Testis (tissue), 3 donors: Measurements from ENCODE around the gene TMEM119. TPM values are rescaled to one million over a fixed set of nuclear protein-coding genes. Genes with fewer than 3 reads are reported as not detected.

Experiments used
- DNase-seq: peaks from one replicate; pipeline ENCODE4 v3.0.0-alpha.2; 2019
- H3K27ac ChIP-seq, 2 donors: fragments of 200-600 bp; sonication (generic); one replicate each; pipeline ENCODE4 v1.5.1; 2019
- H3K27me3 ChIP-seq: fragments of 200-600 bp; sonication (generic); one replicate; pipeline ENCODE4 v1.5.1; 2019
- H3K36me3 ChIP-seq: fragments of 200-600 bp; sonication (generic); one replicate; pipeline ENCODE4 v1.5.1; 2017; ENCODE audit warnings: low read depth; ENCODE audit errors: missing control alignments
- H3K4me1 ChIP-seq: fragments of 200-600 bp; sonication (generic); one replicate; pipeline ENCODE4 v1.5.1; 2019
- H3K4me3 ChIP-seq, 2 donors: fragments of 200-600 bp; sonication (generic); one replicate each; pipeline ENCODE4 v1.5.1; 2017 to 2019
- H3K9me3 ChIP-seq: fragments of 200-600 bp; sonication (generic); one replicate; pipeline ENCODE4 v1.5.1; 2017
- POLR2A ChIP-seq: fragments of 450-650 bp; IDR thresholded peaks from one replicate; pipeline ENCODE4 v1.6.1; 2017; ENCODE audit warnings: antibody characterized with exemption, mild to moderate bottlenecking, moderate library complexity
- WGBS, 2 donors: methylation state at CpG; one replicate each; pipeline ENCODE4 v1.1.5; 2018; 5-methylcytosine and 5-hydroxymethylcytosine counted together
- intact Hi-C: fragments of 100-400 bp; cut with DNase I; formaldehyde crosslinking; loops from one replicate; pipeline ENCODE4 v1.15.1; 2023; ENCODE audit warnings: low total_unique reads
- polyA plus RNA-seq: library from polyadenylated mRNA; stranded (reverse); fragments of 350-450 nt; fragmentation: Illumina TruSeq; extraction: RNeasy Lipid Tissue Mini Kit (QIAGEN cat#74804); gene quantifications from one replicate; pipeline ENCODE4 v1.2.3, GENCODE V29; 2014; ENCODE audit warnings: low read depth, low replicate concordance; ENCODE audit not compliant: insufficient read depth
- total RNA-seq, 2 donors: library from RNA; depleted of rRNA; stranded (reverse); fragments of >200 nt; gene quantifications; one replicate each; pipeline ENCODE4 v1.2.3, GENCODE V29; 2016
- TF ChIP-seq, protein P1 (sequence below), 3 experiments: fragments of 450-650 bp in 2 of 3; fragments of 200-600 bp in 1 of 3; sonication (generic) in 1 of 3; IDR thresholded peaks; one replicate each; pipeline ENCODE4 v1.5.1; 2016 to 2019; ENCODE audit warnings: antibody characterized with exemption in 3 of 3, mild to moderate bottlenecking in 2 of 3, moderate library complexity in 1 of 3

Gene TMEM119
- total and polyA plus RNA-seq, 3 donors from 2014 or later: 5.3 to 17.1 (median 9.6) TPM

DNA sequence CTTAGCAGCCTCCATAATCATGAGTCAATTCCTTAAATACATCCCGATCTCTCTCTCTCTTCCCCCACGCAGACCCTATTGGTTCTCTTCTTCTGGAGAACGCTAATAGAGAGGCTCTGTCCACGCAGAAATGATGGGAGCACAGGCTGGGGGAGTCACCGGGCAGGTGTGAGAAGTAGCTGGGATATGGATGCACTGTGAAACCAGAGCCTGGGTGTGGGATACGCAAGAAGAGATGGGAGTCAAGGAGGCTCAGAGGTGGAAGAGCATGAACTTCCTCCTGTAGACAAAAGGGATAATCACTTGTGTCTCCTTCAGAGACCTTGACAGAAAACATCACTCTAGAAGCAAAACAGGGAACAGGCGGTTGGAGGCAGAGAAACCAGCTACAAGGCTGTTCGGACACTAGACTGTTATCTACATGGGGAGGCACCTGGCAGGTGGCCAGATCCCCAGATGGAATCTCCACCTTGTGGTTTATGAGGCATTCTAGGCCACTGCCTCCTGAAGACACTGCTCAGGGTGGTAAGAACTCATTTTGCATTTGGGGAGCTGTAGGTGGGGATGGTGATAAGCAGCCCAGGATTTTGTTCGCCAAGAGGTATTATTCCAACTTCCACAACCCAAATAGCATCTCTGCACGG lies 43.0 kb upstream of the TMEM119 start:
- Histone ChIP-seq H3K4me1 (peaks cover 25% of the 10 kb centered on the region), H3K27me3 (no peaks in the 10 kb centered on the region), H3K9me3 (no peaks in the 10 kb centered on the region), H3K4me3 (no peak overlapping the region), H3K27ac (peak overlapping the region in 1 of 2 donors; percentile 19), H3K36me3 (no peaks in the 10 kb centered on the region)
- peak; percentile 40 for DNase-seq
- 44 to 55% methylated on average over 9 to 10 of the region's 10 CpGs for WGBS, 2 donors
- intact Hi-C loops: no loop called here
- no peak for TF ChIP-seq POLR2A
- TF ChIP-seq, protein P1, sequence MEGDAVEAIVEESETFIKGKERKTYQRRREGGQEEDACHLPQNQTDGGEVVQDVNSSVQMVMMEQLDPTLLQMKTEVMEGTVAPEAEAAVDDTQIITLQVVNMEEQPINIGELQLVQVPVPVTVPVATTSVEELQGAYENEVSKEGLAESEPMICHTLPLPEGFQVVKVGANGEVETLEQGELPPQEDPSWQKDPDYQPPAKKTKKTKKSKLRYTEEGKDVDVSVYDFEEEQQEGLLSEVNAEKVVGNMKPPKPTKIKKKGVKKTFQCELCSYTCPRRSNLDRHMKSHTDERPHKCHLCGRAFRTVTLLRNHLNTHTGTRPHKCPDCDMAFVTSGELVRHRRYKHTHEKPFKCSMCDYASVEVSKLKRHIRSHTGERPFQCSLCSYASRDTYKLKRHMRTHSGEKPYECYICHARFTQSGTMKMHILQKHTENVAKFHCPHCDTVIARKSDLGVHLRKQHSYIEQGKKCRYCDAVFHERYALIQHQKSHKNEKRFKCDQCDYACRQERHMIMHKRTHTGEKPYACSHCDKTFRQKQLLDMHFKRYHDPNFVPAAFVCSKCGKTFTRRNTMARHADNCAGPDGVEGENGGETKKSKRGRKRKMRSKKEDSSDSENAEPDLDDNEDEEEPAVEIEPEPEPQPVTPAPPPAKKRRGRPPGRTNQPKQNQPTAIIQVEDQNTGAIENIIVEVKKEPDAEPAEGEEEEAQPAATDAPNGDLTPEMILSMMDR (IDR thresholded peaks at IDR 0.05): no peak

DNA sequence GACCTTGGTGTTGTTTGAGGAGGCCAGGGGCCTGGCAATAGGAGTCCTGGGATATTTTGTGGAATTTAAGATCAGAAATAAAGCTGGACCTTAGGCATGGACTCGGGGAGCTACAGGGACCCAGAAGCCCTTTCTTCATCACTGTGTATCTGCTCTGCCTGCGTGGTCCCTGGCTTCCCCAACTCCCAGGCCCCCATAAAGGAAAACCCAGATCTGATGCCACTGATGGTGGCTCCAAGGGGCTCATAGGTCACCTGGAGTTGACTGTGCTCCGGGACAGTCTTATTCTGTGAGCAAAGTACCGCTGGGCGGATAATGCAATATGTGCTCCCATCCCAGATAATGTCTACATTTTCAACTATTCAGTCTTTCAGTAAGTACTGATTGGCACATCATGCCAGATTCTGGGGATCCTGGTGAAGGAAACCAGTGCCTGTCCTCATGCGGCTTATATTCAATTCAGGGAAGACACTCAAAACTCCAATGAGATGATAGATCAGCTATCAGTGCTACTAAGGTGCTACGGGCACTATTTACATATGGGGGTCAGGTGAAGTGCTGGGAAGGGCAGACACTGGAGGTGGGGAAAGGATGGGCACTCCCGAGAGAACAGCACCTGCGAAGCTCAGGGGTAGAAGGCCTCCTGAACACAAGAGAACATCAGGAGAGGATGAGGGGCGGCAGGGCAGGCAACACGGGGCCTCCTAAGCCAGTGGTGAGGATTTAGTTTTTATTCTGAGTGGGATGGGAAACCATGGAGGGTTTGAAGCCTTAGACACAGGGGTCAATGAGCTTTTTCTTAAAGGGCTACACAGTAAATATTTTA lies 41.3 kb upstream of the TMEM119 start:
- WGBS, 2 donors: 88 to 93% methylated on average over 11 of the region's 11 CpGs
- Histone ChIP-seq H3K4me3 (no peak overlapping the region), H3K27me3 (no peaks in the 10 kb centered on the region), H3K4me1 (peaks cover 22% of the 10 kb centered on the region), H3K36me3 (no peaks in the 10 kb centered on the region), H3K27ac (peak overlapping the region in 1 of 2 donors; percentile 53), H3K9me3 (no peaks in the 10 kb centered on the region)
- DNase-seq: no peak
- intact Hi-C loops: no loop called here
- TF ChIP-seq POLR2A: no peak
- TF ChIP-seq, protein P1 (IDR thresholded peaks at IDR 0.05): no peak

DNA sequence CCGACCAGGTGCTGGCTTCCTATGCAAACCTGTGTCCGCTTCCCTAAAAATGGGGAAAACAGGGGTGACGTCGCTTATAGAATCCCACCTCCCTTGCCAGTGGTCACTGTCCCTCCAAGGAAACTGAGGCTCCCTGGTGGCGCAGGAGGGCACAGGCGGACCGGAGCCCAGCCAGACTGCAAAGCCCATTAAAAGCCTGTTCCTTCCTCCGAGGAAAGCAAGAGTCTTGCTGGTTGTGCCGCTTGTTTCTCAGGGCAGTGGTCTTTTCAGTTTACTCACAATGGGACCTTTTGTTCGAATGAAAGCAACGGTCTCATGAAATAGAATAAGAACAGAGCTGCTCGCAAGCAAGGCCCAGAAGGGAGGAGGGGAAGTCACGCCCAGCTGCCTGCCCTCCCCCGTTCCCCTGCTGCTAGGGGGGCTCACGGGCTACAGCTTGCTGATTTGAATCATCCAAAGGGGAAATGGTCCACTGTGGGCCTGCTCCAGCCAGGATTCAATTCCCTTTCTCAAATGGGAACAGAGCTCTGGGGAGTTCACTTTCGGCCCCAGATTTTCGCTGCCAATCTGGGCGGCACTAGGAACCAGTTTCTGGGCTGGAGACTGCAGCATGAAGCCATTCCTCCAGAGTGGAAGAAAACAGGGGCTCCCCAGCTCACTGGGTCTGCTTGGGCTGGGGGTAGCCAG lies 40.4 kb upstream of the TMEM119 start:
- no peaks in the 10 kb centered on the region for H3K27me3 ChIP-seq
- H3K36me3 ChIP-seq: no peaks in the 10 kb centered on the region
- H3K9me3 ChIP-seq: no peaks in the 10 kb centered on the region
- TF ChIP-seq, protein P1 (IDR thresholded peaks at IDR 0.05): no peak
- TF ChIP-seq POLR2A: no peak
- DNase-seq: no peak
- H3K4me3 ChIP-seq: no peak overlapping the region
- peaks cover 16% of the 10 kb centered on the region for H3K4me1 ChIP-seq
- peak overlapping the region; percentile 13 to 53 for H3K27ac ChIP-seq
- WGBS, 2 donors: 45 to 62% methylated on average over 17 to 18 of the region's 18 CpGs
- intact Hi-C loops: no loop called here

DNA sequence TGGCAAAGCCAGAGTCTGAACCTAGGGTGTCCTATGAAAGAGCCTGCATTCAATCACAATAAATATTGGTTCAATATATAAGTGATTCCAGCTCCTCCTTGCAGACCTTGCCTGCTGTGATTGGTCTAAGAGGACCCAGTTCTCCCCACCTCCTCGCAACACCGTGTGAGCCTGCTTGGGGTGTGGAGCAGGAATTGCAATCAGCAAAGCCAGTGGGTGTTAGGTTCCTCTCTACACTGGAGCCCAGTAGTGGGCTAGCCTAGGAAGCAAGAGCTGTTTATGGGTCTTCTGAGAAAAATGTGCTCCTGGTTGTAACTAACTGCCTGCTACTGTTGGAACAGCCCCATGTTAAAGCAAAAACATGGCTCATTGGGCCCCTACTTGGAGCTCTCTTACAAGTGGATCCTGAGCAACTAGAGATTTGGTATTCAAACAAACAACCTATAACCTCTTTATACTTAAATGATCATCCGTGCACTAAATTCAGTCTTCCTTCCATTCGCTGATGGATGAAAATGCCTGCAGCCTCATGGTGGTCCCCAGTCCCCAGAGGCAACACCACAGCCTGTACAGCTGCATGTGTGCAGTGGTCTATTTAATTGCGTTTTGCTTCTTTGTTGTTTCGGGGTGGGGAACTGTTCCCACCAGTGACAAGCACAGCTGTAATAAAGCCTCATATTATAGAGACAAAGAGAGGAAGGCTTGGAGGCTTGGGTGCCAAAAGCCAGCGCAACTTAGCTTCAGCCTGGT lies 39.5 kb upstream of the TMEM119 start:
- 75 to 85% methylated on average over 7 of the region's 7 CpGs for WGBS, 2 donors
- Histone ChIP-seq H3K36me3 (no peaks in the 10 kb centered on the region), H3K9me3 (no peaks in the 10 kb centered on the region), H3K4me1 (peaks cover 16% of the 10 kb centered on the region), H3K27ac (peak overlapping the region in 1 of 2 donors; percentile 53), H3K4me3 (no peak overlapping the region), H3K27me3 (no peaks in the 10 kb centered on the region)
- intact Hi-C loops: no loop called here
- no peak for TF ChIP-seq POLR2A
- DNase-seq: no peak
